Measurements from ENCODE around the gene FOSL2. TPM values are rescaled to one million over a fixed set of nuclear protein-coding genes. Genes with fewer than 3 reads are reported as not detected.

FOSL2 gene
- total RNA-seq, 1 experiment from 2014 or later, result 44.8 TPM

GRCh38 chr2:28411956-28412609 lies 19.4 kb downstream of the FOSL2 start:
- no peaks in the 10 kb centered on the region; the same call in 1 of the 2 replicates for H3K79me2 ChIP-seq (ENCODE audit: insufficient read depth, low read length)
- no peaks in the 10 kb centered on the region for H3K9me3 ChIP-seq (ENCODE audit: control insufficient read depth in 1 of 2, insufficient read depth in 1 of 2, low read depth in 1 of 2, low read length in 2 of 2)
- H4K20me1 ChIP-seq (ENCODE audit: insufficient read depth), result no peaks in the 10 kb centered on the region
- TF ChIP-seq ATF3 (IDR thresholded peaks at IDR 0.05), result no peak
- CTCF ChIA-PET, result interaction anchor here (1.0 kb wide), 1 partner anchor 689 kb away, joined by 3 read pairs; no protein-coding TSS in a partner anchor
- no peak overlapping the region for H3K4me2 ChIP-seq (ENCODE audit: low read length)
- no peak overlapping the region for H3K9ac ChIP-seq (ENCODE audit: low read length)
- no peaks in the 10 kb centered on the region for H3K9me2 ChIP-seq (ENCODE audit: insufficient read depth)
- ATAC-seq (no peak), DNase-seq (ENCODE audit: low read depth, low spot score) (no peak)
- H3K4me1 ChIP-seq (ENCODE audit: control insufficient read depth in 1 of 2, insufficient read depth in 2 of 2, low read length in 2 of 2), result peaks cover 29 to 34% of the 10 kb centered on the region in 2 experiments
- H3K27me3 ChIP-seq (ENCODE audit: insufficient read depth, low read length), result no peaks in the 10 kb centered on the region
- no TSS peak for BruUV-seq (replicated peaks)
- POLR2A ChIA-PET, result no interaction called here
- H3K36me3 ChIP-seq (ENCODE audit: control insufficient read depth in 1 of 2, insufficient read depth in 2 of 2, low read length in 2 of 2), result peaks cover 5 to 28% of the 10 kb centered on the region in 2 experiments; a peak in 3 of 4 replicates
- no peak overlapping the region for H3K27ac ChIP-seq (ENCODE audit: low read depth, low read length)
- RAD21 ChIA-PET (ENCODE audit: low non-redundant PET in 1 of 2, low total read pairs in 2 of 2, uncharacterized antibody in 2 of 2, unreplicated experiment in 2 of 2), result no interaction called here
- H3K4me3 ChIP-seq (replicated peaks in 1 of 2; ENCODE audit: low read depth in 1 of 2, low read length in 2 of 2), result no peak overlapping the region
- intact Hi-C loops (cut with micrococcal nuclease), result no loop called here
- H2AFZ ChIP-seq (ENCODE audit: low read depth, low read length, poor library complexity, severe bottlenecking), result no peak overlapping the region

GRCh38 chr2:28412625-28413151 lies 20.0 kb downstream of the FOSL2 start:
- H3K27ac ChIP-seq (ENCODE audit: low read depth, low read length), result no peak overlapping the region
- no peaks in the 10 kb centered on the region for H3K9me3 ChIP-seq (ENCODE audit: control insufficient read depth in 1 of 2, insufficient read depth in 1 of 2, low read depth in 1 of 2, low read length in 2 of 2)
- ChIA-PET RAD21 (ENCODE audit: low non-redundant PET in 1 of 2, low total read pairs in 2 of 2, uncharacterized antibody in 2 of 2, unreplicated experiment in 2 of 2) (no interaction called here), POLR2A (no interaction called here), CTCF (interaction anchor here (1.0 kb wide), 1 partner anchor 689 kb away, joined by 3 read pairs; no protein-coding TSS in a partner anchor)
- H3K27me3 ChIP-seq (ENCODE audit: insufficient read depth, low read length), result no peaks in the 10 kb centered on the region
- peaks cover 22 to 28% of the 10 kb centered on the region in 2 experiments for H3K4me1 ChIP-seq (ENCODE audit: control insufficient read depth in 1 of 2, insufficient read depth in 2 of 2, low read length in 2 of 2)
- ATAC-seq (no peak), DNase-seq (ENCODE audit: low read depth, low spot score) (no peak)
- H3K4me3 ChIP-seq (replicated peaks in 1 of 2; ENCODE audit: low read depth in 1 of 2, low read length in 2 of 2), result no peak overlapping the region
- H3K79me2 ChIP-seq (ENCODE audit: insufficient read depth, low read length), result no peaks in the 10 kb centered on the region; the same call in 1 of the 2 replicates
- no peak overlapping the region for H3K4me2 ChIP-seq (ENCODE audit: low read length)
- no TSS peak for BruUV-seq (replicated peaks)
- H2AFZ ChIP-seq (ENCODE audit: low read depth, low read length, poor library complexity, severe bottlenecking), result no peak overlapping the region
- H3K9me2 ChIP-seq (ENCODE audit: insufficient read depth), result no peaks in the 10 kb centered on the region
- intact Hi-C loops (cut with micrococcal nuclease), result no loop called here
- H3K9ac ChIP-seq (ENCODE audit: low read length), result no peak overlapping the region
- H4K20me1 ChIP-seq (ENCODE audit: insufficient read depth), result no peaks in the 10 kb centered on the region
- TF ChIP-seq ZNF274 (IDR thresholded peaks at IDR 0.05; ENCODE audit: low read depth, low read length) (no peak), CTCF (IDR thresholded peaks at IDR 0.05 in 2 of 3, conservative IDR thresholded peaks at IDR 0.05 in 1 of 3; ENCODE audit: borderline replicate concordance in 1 of 3, insufficient read depth in 1 of 3, low read depth in 2 of 3, low read length in 2 of 3) (no peak), SP1 (IDR thresholded peaks at IDR 0.05; ENCODE audit: low read depth) (no peak), FOSL1 (IDR thresholded peaks at IDR 0.05; ENCODE audit: low read depth) (no peak), CBX3 (IDR thresholded peaks at IDR 0.05; ENCODE audit: low read depth) (no peak), SIN3A (IDR thresholded peaks at IDR 0.05; ENCODE audit: low read depth) (no peak), SRF (IDR thresholded peaks at IDR 0.05; ENCODE audit: low read depth) (no peak), POLR2A (IDR thresholded peaks at IDR 0.05; ENCODE audit: borderline replicate concordance, extremely low read depth, insufficient read depth, insufficient read length) (no peak), EZH2phosphoT487 (IDR thresholded peaks at IDR 0.05; ENCODE audit: borderline replicate concordance) (no peak), ZBTB33 (IDR thresholded peaks at IDR 0.05; ENCODE audit: extremely low read depth, insufficient replicate concordance, low read length) (no peak), TCF7L2 (IDR thresholded peaks at IDR 0.05; ENCODE audit: borderline replicate concordance, extremely low read depth, insufficient read depth, insufficient read length) (no peak)
- peaks cover 5 to 23% of the 10 kb centered on the region in 2 experiments; a peak in 3 of 4 replicates for H3K36me3 ChIP-seq (ENCODE audit: control insufficient read depth in 1 of 2, insufficient read depth in 2 of 2, low read length in 2 of 2)

Measured in HCT116 (cell line).